GM12872 (cell line): ENCODE data around the gene RTN4RL1.

Experiments
- TF ChIP-seq, protein P1 (sequence below): IDR thresholded peaks from 3 replicates; pipeline ENCODE4 v1.5.1; 2011; ENCODE audit warnings: low read depth, mild to moderate bottlenecking, low read length, moderate library complexity; ENCODE audit not compliant: insufficient read depth

Gene RTN4RL1

DNA sequence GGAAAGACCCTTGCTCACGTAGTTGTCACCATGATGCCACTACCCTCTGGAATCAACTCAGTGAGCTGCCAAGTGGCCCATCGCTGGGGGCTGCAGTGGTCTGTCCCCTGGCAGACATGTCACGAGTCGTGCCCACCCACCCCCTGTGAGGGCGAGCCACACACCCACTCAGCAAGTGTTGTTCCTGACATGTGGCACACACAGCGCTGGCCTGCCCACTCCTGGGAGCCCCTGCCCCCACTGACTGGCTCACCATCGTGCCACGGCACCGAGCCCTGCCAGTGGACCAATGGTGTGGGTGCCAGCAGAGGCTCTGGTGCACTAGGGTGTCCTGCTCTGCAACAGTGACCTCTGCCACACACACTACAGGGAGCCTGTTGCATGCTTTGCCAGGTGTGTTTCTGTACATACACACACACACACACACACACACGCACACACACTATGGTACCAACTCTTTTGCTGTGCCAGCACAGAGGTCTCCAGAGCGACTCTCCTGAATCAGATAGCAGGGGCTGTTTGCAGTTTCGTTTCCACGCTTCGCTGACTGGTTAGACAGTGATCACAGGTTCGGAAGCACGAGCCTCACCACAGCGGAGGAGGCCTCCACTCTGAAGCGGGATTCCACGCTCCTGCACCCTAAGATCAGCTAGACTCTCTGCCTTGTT, 7.7 kb downstream of the RTN4RL1 start:
- TF ChIP-seq, protein P1, sequence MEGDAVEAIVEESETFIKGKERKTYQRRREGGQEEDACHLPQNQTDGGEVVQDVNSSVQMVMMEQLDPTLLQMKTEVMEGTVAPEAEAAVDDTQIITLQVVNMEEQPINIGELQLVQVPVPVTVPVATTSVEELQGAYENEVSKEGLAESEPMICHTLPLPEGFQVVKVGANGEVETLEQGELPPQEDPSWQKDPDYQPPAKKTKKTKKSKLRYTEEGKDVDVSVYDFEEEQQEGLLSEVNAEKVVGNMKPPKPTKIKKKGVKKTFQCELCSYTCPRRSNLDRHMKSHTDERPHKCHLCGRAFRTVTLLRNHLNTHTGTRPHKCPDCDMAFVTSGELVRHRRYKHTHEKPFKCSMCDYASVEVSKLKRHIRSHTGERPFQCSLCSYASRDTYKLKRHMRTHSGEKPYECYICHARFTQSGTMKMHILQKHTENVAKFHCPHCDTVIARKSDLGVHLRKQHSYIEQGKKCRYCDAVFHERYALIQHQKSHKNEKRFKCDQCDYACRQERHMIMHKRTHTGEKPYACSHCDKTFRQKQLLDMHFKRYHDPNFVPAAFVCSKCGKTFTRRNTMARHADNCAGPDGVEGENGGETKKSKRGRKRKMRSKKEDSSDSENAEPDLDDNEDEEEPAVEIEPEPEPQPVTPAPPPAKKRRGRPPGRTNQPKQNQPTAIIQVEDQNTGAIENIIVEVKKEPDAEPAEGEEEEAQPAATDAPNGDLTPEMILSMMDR, result no peak

DNA sequence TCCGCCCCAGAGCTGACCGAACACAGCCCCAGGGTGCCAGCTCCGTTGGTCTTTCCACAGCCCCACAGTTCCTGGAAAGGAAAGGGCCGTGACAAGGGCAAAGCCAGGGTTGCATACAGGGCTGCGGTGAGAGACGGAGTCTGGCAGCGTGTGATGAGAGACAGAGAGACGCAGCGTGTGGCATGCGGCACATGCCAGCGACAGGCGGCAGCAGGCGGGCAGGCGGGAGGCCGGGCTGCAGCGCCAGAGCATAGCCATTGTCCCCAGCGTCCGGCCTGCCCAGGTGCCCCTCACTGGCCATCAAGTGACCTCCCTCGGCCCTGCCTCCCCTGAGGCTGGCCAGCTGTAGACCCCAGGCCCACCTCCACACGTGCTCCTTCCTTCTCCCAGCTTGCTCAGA, 8.6 kb downstream of the RTN4RL1 start:
- TF ChIP-seq, protein P1, result no peak

DNA sequence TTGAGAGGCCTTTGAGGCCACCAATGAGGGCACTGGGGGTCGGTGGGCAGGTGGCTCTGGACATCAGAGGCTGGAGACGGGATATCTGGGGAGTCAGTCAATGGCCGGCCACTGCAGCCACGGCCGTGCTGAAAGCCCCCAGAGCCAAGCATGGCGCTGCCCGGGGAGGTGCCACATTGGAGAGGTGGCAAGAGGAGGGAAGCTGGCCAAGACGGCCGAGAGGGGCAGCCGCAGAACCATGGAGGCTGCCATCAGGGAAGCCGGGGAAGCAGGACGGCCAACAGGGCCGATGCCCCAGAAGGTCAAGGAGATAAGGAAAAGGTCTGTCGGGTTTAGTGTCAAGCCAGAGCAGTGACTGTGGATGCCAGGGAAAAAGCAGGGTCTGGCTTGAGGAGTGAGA, 9.8 kb downstream of the RTN4RL1 start:
- TF ChIP-seq, protein P1, result no peak

DNA sequence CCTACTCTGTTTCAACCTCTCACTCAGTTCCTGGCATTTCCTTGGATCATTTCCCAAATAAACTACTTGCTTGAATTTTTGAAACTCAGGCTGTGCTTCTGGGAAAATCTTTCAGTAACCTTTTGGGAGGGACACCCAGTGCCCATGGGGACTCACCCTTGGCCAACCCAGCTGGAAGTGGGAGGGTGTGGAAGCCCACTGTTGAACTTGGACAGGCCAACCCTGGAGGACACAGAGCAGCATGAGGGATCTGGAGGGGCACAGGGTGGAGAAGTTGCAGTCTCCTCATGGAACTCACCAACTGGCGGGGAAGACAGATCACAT, 11.2 kb downstream of the RTN4RL1 start:
- TF ChIP-seq, protein P1, result no peak

DNA sequence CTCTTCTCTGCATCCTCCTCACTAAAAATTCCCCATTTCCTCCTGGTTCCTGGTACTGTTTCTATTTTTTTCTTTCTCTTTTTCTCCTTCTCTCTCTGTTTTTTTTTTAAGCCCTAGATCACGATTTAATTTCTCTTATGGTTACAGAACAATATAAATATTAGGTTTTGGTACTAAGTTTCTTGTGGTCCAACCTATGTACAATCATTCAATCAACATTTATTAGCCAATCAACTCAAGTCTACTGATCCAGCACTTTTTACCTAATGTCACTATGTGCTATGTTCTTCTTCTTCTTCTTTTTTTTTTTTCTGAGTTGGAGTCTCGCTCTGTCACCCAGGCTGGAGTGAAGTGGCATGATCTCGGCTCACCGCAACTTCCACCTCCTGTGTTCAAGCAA, 12.6 kb downstream of the RTN4RL1 start:
- TF ChIP-seq, protein P1, result no peak

DNA sequence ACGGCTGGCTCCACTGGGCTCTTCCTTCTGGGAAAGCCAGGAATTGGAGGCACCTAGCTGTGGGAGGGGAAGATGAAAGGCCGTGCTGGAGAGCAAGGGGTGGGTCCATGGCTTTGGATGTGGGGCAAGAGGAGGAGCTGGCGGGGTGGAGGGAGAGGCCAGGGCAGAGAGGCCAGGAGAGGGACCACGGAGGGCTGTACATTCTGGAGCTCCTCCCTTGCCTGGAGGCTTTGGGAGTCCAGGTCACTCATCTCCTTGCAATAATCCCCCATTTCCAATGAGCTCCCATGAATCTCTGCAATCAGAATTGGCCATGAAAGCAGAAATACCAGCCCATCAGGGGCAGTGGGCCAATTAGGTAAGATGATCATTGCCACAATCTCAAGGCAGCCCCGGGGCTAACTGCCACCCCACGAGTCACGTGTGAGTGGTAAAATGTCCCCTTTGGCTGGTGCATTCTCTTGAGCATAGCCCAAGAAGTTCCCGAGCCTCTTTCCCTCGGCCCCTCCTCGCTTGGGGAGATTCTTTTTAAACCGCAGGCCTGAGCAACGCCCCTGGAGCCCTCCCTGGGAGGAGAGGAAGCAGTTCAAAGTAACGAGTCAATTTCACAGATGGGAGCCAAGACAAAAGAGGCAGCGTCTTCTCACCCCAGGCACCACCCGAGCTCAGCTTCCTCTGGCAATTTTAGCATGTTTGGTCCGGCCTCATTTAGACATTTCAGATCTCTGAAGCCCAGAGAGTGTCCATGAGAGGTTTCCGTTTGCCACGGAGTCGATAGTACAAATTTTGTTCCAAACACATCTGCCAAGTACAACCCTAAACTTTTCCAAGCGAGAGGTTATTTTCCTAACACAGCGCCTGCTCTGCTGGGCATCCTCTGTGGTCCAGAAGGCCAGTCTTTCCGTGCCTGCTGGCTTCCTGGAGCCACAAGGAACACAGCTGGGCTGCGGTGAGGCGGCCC, 13.4 kb downstream of the RTN4RL1 start:
- TF ChIP-seq, protein P1, result no peak

DNA sequence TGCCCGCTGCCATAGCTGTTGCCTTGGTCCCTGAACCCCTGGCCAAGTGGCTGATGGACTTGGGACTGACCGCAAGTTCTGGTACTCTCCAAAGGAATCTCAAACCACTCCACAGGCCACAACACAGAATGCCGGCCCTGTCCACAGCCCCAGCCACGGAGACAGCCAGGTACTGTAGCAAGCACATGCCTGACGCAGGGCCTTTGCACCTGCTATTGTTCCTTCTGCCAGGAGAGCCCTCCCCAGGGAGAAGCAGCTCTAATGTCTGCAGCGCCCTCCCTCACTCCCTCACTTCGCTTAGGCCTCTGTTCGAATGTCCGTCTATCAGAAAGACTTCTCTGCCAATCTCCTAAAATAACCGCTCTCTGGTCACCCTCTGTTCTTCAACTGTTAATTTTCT, 15.4 kb downstream of the RTN4RL1 start:
- TF ChIP-seq, protein P1, result no peak
